Kidney epithelial cell (primary cell): ENCODE data around the gene ALOX5. TPM values are rescaled to one million over a fixed set of nuclear protein-coding genes. Genes with fewer than 3 reads are reported as not detected.

ENCODE experiments used
- DNase-seq: peaks from one replicate; pipeline ENCODE4 v3.0.0-alpha.2; 2010; ENCODE audit warnings: low read depth
- H3K27me3 ChIP-seq: 2 replicates; pipeline ENCODE4 v1.6.0; 2011; ENCODE audit warnings: low read length; ENCODE audit not compliant: control insufficient read depth, insufficient read depth
- H3K36me3 ChIP-seq: 2 replicates; pipeline ENCODE4 v1.5.1; 2011; ENCODE audit warnings: low read length; ENCODE audit not compliant: control insufficient read depth, insufficient read depth
- H3K4me3 ChIP-seq: 2 replicates; pipeline ENCODE4 v1.5.1; 2011; ENCODE audit warnings: low read depth, mild to moderate bottlenecking, control low read depth, low read length
- total RNA-seq: library from RNA; depleted of rRNA; stranded (reverse); fragments of >200 nt; gene quantifications from 2 replicates; pipeline ENCODE4 v1.2.3, GENCODE V29; 2015
- TF ChIP-seq, protein P1 (sequence below): IDR thresholded peaks from 2 replicates; pipeline ENCODE4 v1.5.1; 2011; ENCODE audit warnings: mild to moderate bottlenecking, moderate library complexity, low read length, control low read depth, inconsistent platforms; ENCODE audit not compliant: insufficient read depth, poor library complexity, severe bottlenecking

ALOX5 gene
- total RNA-seq, 1 donor from 2014 or later: 18.7 TPM

DNA sequence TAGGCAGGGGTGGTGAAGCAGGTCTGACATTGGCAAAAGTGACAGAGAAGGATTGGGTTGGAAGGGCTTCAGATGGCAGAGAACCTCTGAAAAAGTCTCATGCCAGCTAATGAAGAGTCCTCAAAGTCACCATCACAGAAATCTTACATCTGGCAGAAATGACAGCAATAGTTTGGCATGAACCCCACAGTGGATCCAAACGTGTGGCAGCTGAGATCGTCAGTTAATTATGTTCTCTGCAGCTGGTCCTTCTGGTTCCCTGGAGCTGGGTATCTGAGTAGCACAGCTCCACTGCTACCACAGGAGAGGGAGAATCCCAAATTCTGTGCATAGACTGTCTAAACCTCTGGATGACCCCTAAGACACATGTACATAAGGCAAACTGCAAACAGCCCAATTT, 73.4 kb downstream of the ALOX5 start:
- no peak overlapping the region for H3K4me3 ChIP-seq

DNA sequence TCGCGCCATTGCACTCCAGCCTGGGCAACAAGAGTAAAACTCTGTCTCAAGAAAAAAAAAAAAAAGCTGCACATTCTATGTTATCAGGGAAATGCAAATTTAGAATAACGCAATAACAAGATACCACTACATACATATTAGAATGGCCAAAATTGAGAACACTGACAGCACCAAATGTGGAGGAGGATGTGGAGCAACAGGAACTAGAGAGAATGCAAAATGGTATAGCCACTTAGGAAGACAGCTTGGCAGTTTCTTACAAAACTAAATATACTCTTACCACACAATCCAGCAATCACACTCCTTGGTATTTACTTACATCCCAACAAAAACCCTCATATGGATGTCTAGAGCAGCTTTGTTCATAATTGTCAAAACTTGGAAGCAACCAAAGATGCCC, 76.8 kb downstream of the ALOX5 start:
- DNase-seq: no peak
- no peaks in the 10 kb centered on the region for H3K36me3 ChIP-seq
- TF ChIP-seq, protein P1, sequence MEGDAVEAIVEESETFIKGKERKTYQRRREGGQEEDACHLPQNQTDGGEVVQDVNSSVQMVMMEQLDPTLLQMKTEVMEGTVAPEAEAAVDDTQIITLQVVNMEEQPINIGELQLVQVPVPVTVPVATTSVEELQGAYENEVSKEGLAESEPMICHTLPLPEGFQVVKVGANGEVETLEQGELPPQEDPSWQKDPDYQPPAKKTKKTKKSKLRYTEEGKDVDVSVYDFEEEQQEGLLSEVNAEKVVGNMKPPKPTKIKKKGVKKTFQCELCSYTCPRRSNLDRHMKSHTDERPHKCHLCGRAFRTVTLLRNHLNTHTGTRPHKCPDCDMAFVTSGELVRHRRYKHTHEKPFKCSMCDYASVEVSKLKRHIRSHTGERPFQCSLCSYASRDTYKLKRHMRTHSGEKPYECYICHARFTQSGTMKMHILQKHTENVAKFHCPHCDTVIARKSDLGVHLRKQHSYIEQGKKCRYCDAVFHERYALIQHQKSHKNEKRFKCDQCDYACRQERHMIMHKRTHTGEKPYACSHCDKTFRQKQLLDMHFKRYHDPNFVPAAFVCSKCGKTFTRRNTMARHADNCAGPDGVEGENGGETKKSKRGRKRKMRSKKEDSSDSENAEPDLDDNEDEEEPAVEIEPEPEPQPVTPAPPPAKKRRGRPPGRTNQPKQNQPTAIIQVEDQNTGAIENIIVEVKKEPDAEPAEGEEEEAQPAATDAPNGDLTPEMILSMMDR: no peak
- H3K4me3 ChIP-seq: no peak overlapping the region
- no peaks in the 10 kb centered on the region for H3K27me3 ChIP-seq

More for the DNA sequence above, 73.4 kb downstream of the ALOX5 start:
- TF ChIP-seq, protein P1: no peak
- DNase-seq: no peak
- Histone ChIP-seq H3K27me3 (no peaks in the 10 kb centered on the region), H3K36me3 (no peaks in the 10 kb centered on the region)

GRCh38 chr10:45451407-45451806, 77.4 kb downstream of the ALOX5 start:
- no peak overlapping the region for H3K4me3 ChIP-seq
- no peaks in the 10 kb centered on the region for H3K27me3 ChIP-seq
- TF ChIP-seq, protein P1: no peak
- no peak for DNase-seq
- H3K36me3 ChIP-seq: no peaks in the 10 kb centered on the region

DNA sequence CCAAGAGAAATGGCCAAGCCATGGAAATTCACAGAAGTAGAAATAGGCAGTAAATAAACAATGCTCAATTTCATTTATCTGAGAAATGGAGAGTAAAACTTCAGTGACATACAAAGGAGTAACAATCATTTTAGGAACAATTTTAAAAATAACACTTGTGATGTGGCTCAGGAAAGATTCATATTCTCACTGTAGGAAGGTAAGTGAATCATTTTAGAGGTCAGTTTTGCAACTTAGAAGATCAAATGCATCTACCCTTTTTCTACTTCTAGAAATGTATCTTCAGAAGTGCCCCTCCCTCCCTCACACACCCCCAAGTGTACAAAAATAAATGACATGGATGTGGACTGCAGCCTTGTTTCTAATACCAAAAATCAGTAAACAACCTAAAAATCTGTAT, 78.3 kb downstream of the ALOX5 start:
- H3K27me3 ChIP-seq: no peaks in the 10 kb centered on the region
- DNase-seq: no peak
- H3K36me3 ChIP-seq: no peaks in the 10 kb centered on the region
- no peak overlapping the region for H3K4me3 ChIP-seq
- TF ChIP-seq, protein P1: no peak

DNA sequence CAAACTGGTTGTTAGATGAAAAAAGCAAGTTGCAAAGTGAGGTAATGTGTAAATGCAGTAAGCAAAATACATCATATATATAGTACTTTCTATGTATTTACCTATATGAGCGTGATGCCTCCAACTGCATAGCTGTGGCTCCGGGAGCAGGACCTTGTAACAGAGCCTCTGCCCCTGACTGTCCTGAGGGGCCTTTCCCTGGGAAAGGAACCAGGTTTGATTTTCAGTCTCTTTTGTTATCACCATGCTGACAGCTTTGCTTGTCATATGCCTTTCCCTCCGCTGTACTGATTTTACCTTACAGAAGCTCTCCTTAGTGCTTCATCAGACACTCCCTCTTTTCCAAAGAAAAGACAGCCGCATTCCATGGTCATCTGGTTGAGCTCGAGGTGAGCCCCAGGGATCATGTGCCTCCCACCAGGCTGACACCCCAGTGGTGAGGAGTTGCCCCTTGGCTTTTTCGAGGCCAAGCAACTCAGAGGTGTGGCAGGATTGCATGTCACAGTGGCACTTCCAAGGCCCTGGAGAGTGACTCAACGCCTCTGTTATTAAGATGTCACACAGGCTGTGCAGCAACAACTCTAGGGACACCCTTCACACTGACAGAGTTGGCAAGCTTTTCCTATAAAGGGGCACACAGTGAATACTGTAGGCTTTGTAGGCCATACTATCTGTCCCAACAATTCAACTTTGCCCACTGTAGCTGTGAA, 78.9 kb downstream of the ALOX5 start:
- TF ChIP-seq, protein P1: no peak
- no peak for DNase-seq
- Histone ChIP-seq H3K27me3 (no peaks in the 10 kb centered on the region), H3K36me3 (no peaks in the 10 kb centered on the region), H3K4me3 (no peak overlapping the region)
